ENCODE results near the gene CYB5B. TPM values are rescaled to one million over a fixed set of nuclear protein-coding genes. Genes with fewer than 3 reads are reported as not detected.

Gene CYB5B
- total and polyA plus RNA-seq, 2 experiments from 2014 or later, result 27.9 to 149 TPM

DNA sequence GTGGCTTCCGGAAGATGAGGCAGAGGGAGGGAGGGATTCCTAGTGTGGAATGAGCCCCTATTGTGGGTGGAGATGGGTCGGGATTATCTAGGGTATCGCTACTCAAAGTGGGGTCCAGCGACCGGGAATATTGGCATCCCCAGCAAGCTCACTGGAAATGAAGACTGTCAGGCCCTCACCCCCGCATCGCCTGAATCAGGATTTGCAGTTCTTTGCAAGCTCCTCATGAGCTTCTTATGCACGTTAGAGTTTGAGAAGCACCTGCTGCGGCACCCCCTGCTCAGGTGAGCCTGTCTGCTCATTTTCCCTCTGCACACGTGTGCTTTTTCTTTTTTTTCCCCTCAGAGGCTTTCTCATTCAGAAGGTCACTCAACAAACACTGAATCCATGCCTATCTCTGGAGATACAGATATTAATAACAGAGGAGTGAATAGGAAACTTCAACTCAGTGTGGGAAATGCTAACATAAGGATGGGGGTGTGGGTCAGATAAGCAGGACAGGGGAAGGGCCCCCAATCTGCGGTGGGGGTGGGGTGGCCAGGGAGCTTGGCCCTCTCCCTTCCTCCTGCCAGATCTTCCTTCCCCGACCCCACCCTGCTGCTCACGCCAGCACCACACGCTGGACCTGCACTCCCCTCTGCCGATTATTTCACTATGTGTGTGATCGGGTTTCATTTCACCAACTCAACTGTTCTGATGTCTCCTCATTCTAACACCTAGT is 73.6 kb downstream of the CYB5B start:
- DNase-seq (ENCODE audit: low read depth in 1 of 2, low spot score in 1 of 2), result no peak
- H3K4me3 ChIP-seq, result no peak overlapping the region
- TF ChIP-seq, protein P1, sequence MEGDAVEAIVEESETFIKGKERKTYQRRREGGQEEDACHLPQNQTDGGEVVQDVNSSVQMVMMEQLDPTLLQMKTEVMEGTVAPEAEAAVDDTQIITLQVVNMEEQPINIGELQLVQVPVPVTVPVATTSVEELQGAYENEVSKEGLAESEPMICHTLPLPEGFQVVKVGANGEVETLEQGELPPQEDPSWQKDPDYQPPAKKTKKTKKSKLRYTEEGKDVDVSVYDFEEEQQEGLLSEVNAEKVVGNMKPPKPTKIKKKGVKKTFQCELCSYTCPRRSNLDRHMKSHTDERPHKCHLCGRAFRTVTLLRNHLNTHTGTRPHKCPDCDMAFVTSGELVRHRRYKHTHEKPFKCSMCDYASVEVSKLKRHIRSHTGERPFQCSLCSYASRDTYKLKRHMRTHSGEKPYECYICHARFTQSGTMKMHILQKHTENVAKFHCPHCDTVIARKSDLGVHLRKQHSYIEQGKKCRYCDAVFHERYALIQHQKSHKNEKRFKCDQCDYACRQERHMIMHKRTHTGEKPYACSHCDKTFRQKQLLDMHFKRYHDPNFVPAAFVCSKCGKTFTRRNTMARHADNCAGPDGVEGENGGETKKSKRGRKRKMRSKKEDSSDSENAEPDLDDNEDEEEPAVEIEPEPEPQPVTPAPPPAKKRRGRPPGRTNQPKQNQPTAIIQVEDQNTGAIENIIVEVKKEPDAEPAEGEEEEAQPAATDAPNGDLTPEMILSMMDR (IDR thresholded peaks at IDR 0.05; ENCODE audit: low read depth, low read length), result no peak

DNA sequence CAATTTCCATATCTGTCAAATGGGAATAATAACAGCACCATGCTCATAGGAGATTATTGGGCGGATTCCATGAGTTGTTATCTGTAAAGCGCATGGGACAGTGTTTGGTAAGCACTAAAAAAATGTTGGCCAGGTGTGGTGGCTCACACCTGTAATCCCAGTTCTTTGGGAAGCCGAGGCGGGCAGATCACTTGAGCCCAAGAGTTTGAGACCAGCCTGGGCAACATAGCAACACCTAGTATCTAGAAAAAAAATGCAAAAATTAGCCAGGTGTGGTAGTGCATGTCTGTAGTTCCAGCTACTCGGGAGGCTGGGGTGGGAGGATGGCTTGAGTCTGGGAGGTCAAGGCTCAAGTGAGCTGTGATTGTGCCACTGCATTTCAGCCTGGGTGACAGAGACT is 74.5 kb downstream of the CYB5B start:
- no peaks in the 10 kb centered on the region for H3K9me3 ChIP-seq (ENCODE audit: low read depth)
- TF ChIP-seq, protein P1 (IDR thresholded peaks at IDR 0.05; ENCODE audit: low read depth, low read length), result no peak

More for the DNA sequence above, 73.6 kb downstream of the CYB5B start:
- no peaks in the 10 kb centered on the region for H3K9me3 ChIP-seq (ENCODE audit: low read depth)
- no peaks in the 10 kb centered on the region for H3K36me3 ChIP-seq
- no peaks in the 10 kb centered on the region for H3K27me3 ChIP-seq
- H3K4me1 ChIP-seq (ENCODE audit: low read depth), result peaks cover 5% of the 10 kb centered on the region
- H3K27ac ChIP-seq, result no peak overlapping the region

DNA sequence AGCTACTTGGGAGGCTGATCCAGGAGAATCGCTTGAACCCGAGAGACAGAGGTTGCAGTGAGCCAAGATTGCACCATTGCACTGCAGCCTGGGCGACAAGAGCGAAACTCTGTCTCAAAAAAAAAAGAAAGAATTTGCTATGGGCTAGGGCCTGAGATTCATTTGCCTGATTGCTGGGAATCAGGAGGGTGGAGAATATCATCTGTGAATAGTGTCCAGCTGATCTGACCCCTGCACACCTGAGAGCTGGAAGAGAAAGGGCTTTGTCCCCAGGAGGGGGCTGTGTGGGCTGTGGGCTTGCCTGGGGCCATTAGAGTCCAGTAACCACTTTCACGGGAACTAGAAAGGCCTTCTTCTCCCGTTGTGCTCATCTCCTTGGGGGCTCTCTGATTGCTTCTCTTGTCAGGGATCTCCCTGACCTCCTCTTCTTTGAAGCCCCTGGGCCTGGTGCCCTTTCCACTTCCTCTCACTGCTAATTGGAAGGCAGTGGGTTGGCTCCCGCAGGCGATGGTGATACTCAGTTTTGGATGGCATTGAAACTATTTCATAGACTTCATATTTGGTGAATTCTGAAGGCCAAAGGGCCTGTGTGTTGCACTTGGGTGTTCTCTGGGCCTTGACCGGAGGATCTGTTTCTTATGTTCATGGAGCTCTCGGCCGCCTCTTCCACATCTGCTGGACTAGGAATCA is 75.3 kb downstream of the CYB5B start:
- TF ChIP-seq, protein P1 (IDR thresholded peaks at IDR 0.05; ENCODE audit: low read depth, low read length), result no peak
- no peaks in the 10 kb centered on the region for H3K36me3 ChIP-seq
- H3K9me3 ChIP-seq (ENCODE audit: low read depth), result no peaks in the 10 kb centered on the region

More for the DNA sequence above, 74.5 kb downstream of the CYB5B start:
- no peak overlapping the region for H3K4me3 ChIP-seq
- peaks cover 5% of the 10 kb centered on the region for H3K4me1 ChIP-seq (ENCODE audit: low read depth)
- DNase-seq (ENCODE audit: low read depth in 1 of 2, low spot score in 1 of 2), result no peak
- H3K27me3 ChIP-seq, result no peaks in the 10 kb centered on the region
- no peaks in the 10 kb centered on the region for H3K36me3 ChIP-seq
- H3K27ac ChIP-seq, result no peak overlapping the region

DNA sequence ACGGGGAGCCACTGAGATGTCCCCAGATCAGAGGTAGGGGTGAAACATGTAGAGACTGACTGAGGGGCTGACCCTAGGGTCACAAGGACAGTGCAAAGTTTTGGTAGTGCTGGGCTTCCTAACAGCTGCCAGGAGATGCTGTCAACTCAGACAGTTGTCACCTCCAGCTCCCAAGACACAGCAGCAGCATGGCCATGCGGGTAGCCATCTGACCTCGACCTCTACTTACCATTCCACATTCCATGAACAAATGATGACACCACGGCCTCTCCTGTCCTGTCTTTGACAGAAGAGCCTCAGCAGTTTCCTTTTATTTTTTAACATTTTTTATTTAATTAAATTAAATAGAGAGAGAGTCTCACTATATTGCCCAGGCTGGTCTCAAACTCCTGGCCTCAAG is 76.1 kb downstream of the CYB5B start:
- no peaks in the 10 kb centered on the region for H3K36me3 ChIP-seq
- no peak overlapping the region for H3K4me3 ChIP-seq
- TF ChIP-seq, protein P1 (IDR thresholded peaks at IDR 0.05; ENCODE audit: low read depth, low read length), result no peak
- no peak for DNase-seq (ENCODE audit: low read depth in 1 of 2, low spot score in 1 of 2)
- H3K4me1 ChIP-seq (ENCODE audit: low read depth), result peaks cover 5% of the 10 kb centered on the region
- no peaks in the 10 kb centered on the region for H3K27me3 ChIP-seq
- H3K9me3 ChIP-seq (ENCODE audit: low read depth), result no peaks in the 10 kb centered on the region
- H3K27ac ChIP-seq, result no peak overlapping the region

More for the DNA sequence above, 75.3 kb downstream of the CYB5B start:
- H3K27ac ChIP-seq, result no peak overlapping the region
- H3K4me3 ChIP-seq, result no peak overlapping the region
- H3K4me1 ChIP-seq (ENCODE audit: low read depth), result peaks cover 5% of the 10 kb centered on the region
- H3K27me3 ChIP-seq, result no peaks in the 10 kb centered on the region
- DNase-seq (ENCODE audit: low read depth in 1 of 2, low spot score in 1 of 2), result no peak

DNA sequence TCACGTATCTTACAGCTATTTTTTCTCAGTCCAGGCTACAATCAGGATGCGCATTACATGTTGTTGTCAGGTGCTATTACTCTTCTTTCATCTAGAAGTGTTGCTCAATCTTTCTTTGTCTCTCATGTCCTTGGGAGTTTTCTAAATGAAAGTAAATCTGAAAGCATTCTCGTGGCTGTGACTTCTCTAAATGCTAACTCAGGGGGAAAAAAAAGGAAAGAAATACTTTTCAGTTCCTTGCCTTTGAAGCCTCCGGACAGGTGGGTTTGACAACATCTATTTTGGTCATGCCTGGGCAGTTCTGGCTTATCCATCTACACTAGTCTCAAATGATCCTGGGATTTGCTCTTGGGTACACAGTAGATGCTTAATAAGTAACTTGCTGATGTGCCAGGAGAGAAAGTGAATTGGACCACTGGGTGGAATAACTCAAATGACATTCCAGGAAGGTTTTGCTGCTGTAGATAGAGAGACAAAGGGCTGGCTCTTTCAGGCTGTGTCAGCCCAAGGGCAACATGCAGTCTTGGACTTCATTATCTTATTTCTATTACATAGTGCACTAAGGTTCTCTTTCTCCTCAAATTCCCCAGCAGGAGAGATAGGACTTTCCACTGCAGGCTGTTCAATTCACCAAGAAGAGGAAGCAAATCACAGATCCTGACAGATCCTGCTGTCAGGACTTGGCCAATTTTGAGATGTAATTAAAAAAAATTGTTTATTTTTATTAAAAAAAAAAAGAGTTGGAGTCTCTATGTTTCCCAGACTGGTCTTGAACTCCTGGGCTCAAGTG is 77.7 kb downstream of the CYB5B start:
- no peak overlapping the region for H3K27ac ChIP-seq
- TF ChIP-seq, protein P1 (IDR thresholded peaks at IDR 0.05; ENCODE audit: low read depth, low read length), result no peak

More for the DNA sequence above, 77.7 kb downstream of the CYB5B start:
- no peaks in the 10 kb centered on the region for H3K27me3 ChIP-seq
- peaks cover 5% of the 10 kb centered on the region for H3K4me1 ChIP-seq (ENCODE audit: low read depth)
- H3K36me3 ChIP-seq, result no peaks in the 10 kb centered on the region
- H3K4me3 ChIP-seq, result no peak overlapping the region
- no peaks in the 10 kb centered on the region for H3K9me3 ChIP-seq (ENCODE audit: low read depth)
- peak in 1 of 2 donors; percentile 17 for DNase-seq (ENCODE audit: low read depth in 1 of 2, low spot score in 1 of 2)

Data from cardiac muscle cell (in vitro differentiated cells and primary cell).